ENCODE measurements around the gene AGER. TPM values are rescaled to one million over a fixed set of nuclear protein-coding genes. Genes with fewer than 3 reads are reported as not detected.

The AGER gene
- total and polyA plus RNA-seq, 9 of the 15 experiments (the other 6 are each of a cell fraction or from before 2014, with no cell fraction given): 1.2 to 11.5 (median 4.1) TPM

GRCh38 chr6:32175711-32176475 lies 8.2 kb downstream of the AGER start, which contains the start of gene AGPAT1 (continued):
- TF ChIP-seq ZNF184 (CRISPR knock-in tag; IDR thresholded peaks at IDR 0.05) (no peak), VEZF1 (CRISPR knock-in tag; IDR thresholded peaks at IDR 0.05) (peak; percentile 100), PATZ1 (CRISPR knock-in tag; IDR thresholded peaks at IDR 0.05; ENCODE audit: borderline replicate concordance) (0 out of 2 replicates have a peak, but pooled peaks have one; percentile 36), CBX2 (IDR thresholded peaks at IDR 0.05; ENCODE audit: insufficient read depth, low read length, poor library complexity, severe bottlenecking) (no peak), ELF1 (tag; IDR thresholded peaks at IDR 0.05) (peak; percentile 49; the same call in 1 of the 2 replicates), ZZZ3 (IDR thresholded peaks at IDR 0.05) (no peak), NFE2 (IDR thresholded peaks at IDR 0.05; ENCODE audit: low read depth) (no peak), CCNT2 (IDR thresholded peaks at IDR 0.05; ENCODE audit: borderline replicate concordance, extremely low read depth, insufficient read length, low read depth, low read length) (peak; percentile 8), HDAC6 (IDR thresholded peaks at IDR 0.05; ENCODE audit: low read depth, low read length) (no peak), NCOA6 (IDR thresholded peaks at IDR 0.05) (no peak), XRCC4 (IDR thresholded peaks at IDR 0.05; ENCODE audit: extremely low read depth, insufficient read depth, insufficient read length) (no peak), MTA1 (IDR thresholded peaks at IDR 0.05; ENCODE audit: borderline replicate concordance) (peak; percentile 51), MEF2D (tag; conservative IDR thresholded peaks at IDR 0.05; ENCODE audit: low read depth) (no peak), NFYB (IDR thresholded peaks at IDR 0.05; ENCODE audit: extremely low read depth, insufficient read length) (peak; percentile 48), ZEB2 (IDR thresholded peaks at IDR 0.05) (0 out of 2 replicates have a peak, but pooled peaks have one; percentile 47), ZMIZ1 (IDR thresholded peaks at IDR 0.05; ENCODE audit: low read depth in 2 of 2, low read length in 2 of 2) (no peak), KAT7 (CRISPR knock-in tag; IDR thresholded peaks at IDR 0.05; ENCODE audit: borderline replicate concordance) (no peak), CREB1 (IDR thresholded peaks at IDR 0.05) (0 out of 2 replicates have a peak, but pooled peaks have one; percentile 40), CREB1 (CRISPR knock-in tag; IDR thresholded peaks at IDR 0.05) (no peak; the same call in 1 of the 2 replicates)
